T-helper 2 cell (primary cell): ENCODE data around the gene PIP4K2C.
"Not testable (repeated sequence)": the region's sequence is repeated elsewhere in the genome, so short reads cannot be mapped to it uniquely, and the experiment has no call there.

Source experiments
- DNase-seq, 5 experiments: peaks; one replicate each; pipeline versions ENCODE4 v3.0.0 to v3.0.0-alpha.2; 2012 to 2022

PIP4K2C gene

GRCh38 chr12:57611108-57611826, 20.3 kb downstream of the PIP4K2C start, which contains the start of gene ARHGEF25:
Gene ARHGEF25, plus strand, starts transcription at chr12:57611435. Its CDS starts 460 bp downstream, at chr12:57611895.
- peak in 3 of 5 experiments; percentile 31 to 62 (median 33) for DNase-seq

GRCh38 chr12:57611827-57612710, 21.1 kb downstream of the PIP4K2C start:
- DNase-seq = no peak

GRCh38 chr12:57612711-57613426, 21.9 kb downstream of the PIP4K2C start:
- no peak for DNase-seq

- DNase-seq = no peak
Observed at GRCh38 chr12:57613427-57614109, 22.6 kb downstream of the PIP4K2C start.

- peak in 1 of 5 experiments; percentile 30 for DNase-seq
Observed at GRCh38 chr12:57614178-57614947, 23.4 kb downstream of the PIP4K2C start.

- no peak for DNase-seq
Observed at GRCh38 chr12:57614948-57615500, 24.0 kb downstream of the PIP4K2C start.

- no peak for DNase-seq
Observed at GRCh38 chr12:57615637-57616036, 24.6 kb downstream of the PIP4K2C start.

- DNase-seq = no peak
Observed at GRCh38 chr12:57616383-57617101, 25.6 kb downstream of the PIP4K2C start.

- no peak for DNase-seq
Observed at GRCh38 chr12:57617942-57618341, 26.9 kb downstream of the PIP4K2C start.

GRCh38 chr12:57618431-57618830, 27.4 kb downstream of the PIP4K2C start:
- DNase-seq = not testable (repeated sequence)

- no peak for DNase-seq
Observed at GRCh38 chr12:57618966-57619433, 28.0 kb downstream of the PIP4K2C start.

GRCh38 chr12:57619434-57620244, 28.6 kb downstream of the PIP4K2C start:
- DNase-seq = peak in 1 of 5 experiments; percentile 28

GRCh38 chr12:57620245-57620935, 29.4 kb downstream of the PIP4K2C start:
- DNase-seq = no peak

- no peak for DNase-seq
Observed at GRCh38 chr12:57620936-57621496, 30.0 kb downstream of the PIP4K2C start.

GRCh38 chr12:57621497-57622292, 30.7 kb downstream of the PIP4K2C start:
- peak in 4 of 5 experiments; percentile 33 to 46 (median 41) for DNase-seq

GRCh38 chr12:57622293-57623245, 31.6 kb downstream of the PIP4K2C start:
- DNase-seq = no peak
